HCT116 (cell line): ENCODE measurements around the gene SPSB1. TPM values are rescaled to one million over a fixed set of nuclear protein-coding genes. Genes with fewer than 3 reads are reported as not detected.

Source experiments
- ATAC-seq: fragments of 200-7000 bp; cut with Tn5 transposase; 2 replicates; pipeline ENCODE4 v1.9.1; 2020; ENCODE audit warnings: mild to moderate bottlenecking, moderate library complexity
- BruUV-seq: library from RNA; stranded (reverse); fragments of 400-500 nt; replicated peaks from 2 replicates; lab custom pipeline; 2021; lab: Mats Ljungman, UMichigan
- CTCF ChIA-PET: fragments of 300-600 bp; sonication (Branson Sonifier 250); formaldehyde crosslinking; loops from one replicate; lab custom pipeline; 2021; ENCODE audit warnings: antibody characterized with exemption; lab: Charles Lee
- POLR2A ChIA-PET: fragments of 300-600, 350-600 bp; sonication (Branson Sonifier 250); formaldehyde crosslinking; loops from one replicate; lab custom pipeline; 2021; ENCODE audit warnings: antibody characterized with exemption; lab: Charles Lee
- RAD21 ChIA-PET, 2 experiments: fragments of 300-600 bp; sonication (Branson Sonifier 250); formaldehyde crosslinking; loops; one replicate each; lab custom pipeline; 2023; ENCODE audit warnings: low total read pairs in 2 of 2; ENCODE audit not compliant: uncharacterized antibody in 2 of 2, unreplicated experiment in 2 of 2, low non-redundant PET in 1 of 2; lab: Charles Lee
- DNase-seq: peaks from one replicate; pipeline ENCODE4 v3.0.0-alpha.2; 2010; ENCODE audit warnings: low read depth, low spot score
- H2AFZ ChIP-seq: fragments of 200-600 bp; shearing (Covaris generic), sonication (generic); 2 replicates; pipeline ENCODE4 v1.6.1; 2017; ENCODE audit warnings: low read depth, mixed run types, mixed read lengths, antibody characterized with exemption, low read length; ENCODE audit not compliant: poor library complexity, severe bottlenecking
- H3K27ac ChIP-seq: 2 replicates; pipeline ENCODE4 v1.5.1; 2012; ENCODE audit warnings: low read depth, low read length
- H3K27me3 ChIP-seq: fragments of 200-600 bp; sonication (generic); 2 replicates; pipeline ENCODE4 v1.6.1; 2016; ENCODE audit warnings: mixed run types, low read length, mixed read lengths; ENCODE audit not compliant: insufficient read depth
- H3K36me3 ChIP-seq, 2 experiments: fragments of 200-500 bp in 1 of 2; fragments of 200-600 bp in 1 of 2; sonication (Bioruptor generic) in 1 of 2; sonication (generic) in 1 of 2; 2 replicates each; pipeline versions ENCODE4 v1.5.1 to v1.6.1; 2014 to 2016; ENCODE audit warnings: low read length in 2 of 2, inconsistent platforms in 1 of 2, mixed read lengths in 1 of 2, mixed run types in 1 of 2; ENCODE audit not compliant: insufficient read depth in 2 of 2, control insufficient read depth in 1 of 2
- H3K4me1 ChIP-seq, 2 experiments: fragments of 200-600 bp in 1 of 2; sonication (generic) in 1 of 2; 2 replicates each; pipeline versions ENCODE4 v1.5.1 to v1.6.1; 2012 to 2017; ENCODE audit warnings: low read length in 2 of 2, inconsistent platforms in 1 of 2, mild to moderate bottlenecking in 1 of 2, mixed read lengths in 1 of 2, mixed run types in 1 of 2, moderate library complexity in 1 of 2; ENCODE audit not compliant: insufficient read depth in 2 of 2, control insufficient read depth in 1 of 2
- H3K4me2 ChIP-seq: fragments of 200-600 bp; sonication (generic); 2 replicates; pipeline ENCODE4 v1.6.1; 2017; ENCODE audit warnings: mixed run types, low read length, mixed read lengths
- H3K4me3 ChIP-seq, 2 experiments: fragments of 200-600 bp in 1 of 2; sonication (generic) in 1 of 2; replicated peaks in 1 of 2; 2 replicates each; pipeline ENCODE4 v1.5.1; 2011 to 2016; ENCODE audit warnings: low read length in 2 of 2, control low read depth in 1 of 2, low read depth in 1 of 2, mild to moderate bottlenecking in 1 of 2, mixed read lengths in 1 of 2, mixed run types in 1 of 2
- H3K79me2 ChIP-seq: fragments of 200-600 bp; sonication (generic); 2 replicates; pipeline ENCODE4 v1.6.1; 2017; ENCODE audit warnings: mild to moderate bottlenecking, mixed run types, low read length, moderate library complexity, mixed read lengths; ENCODE audit not compliant: insufficient read depth
- H3K9ac ChIP-seq: fragments of 200-600 bp; sonication (generic); 2 replicates; pipeline ENCODE4 v1.6.1; 2016; ENCODE audit warnings: low read length, mixed read lengths
- H3K9me2 ChIP-seq: fragments of 200-600 bp; sonication (generic), shearing (Covaris generic); 2 replicates; pipeline ENCODE4 v1.6.1; 2017; ENCODE audit warnings: mixed run types, mild to moderate bottlenecking, moderate library complexity; ENCODE audit not compliant: insufficient read depth
- H3K9me3 ChIP-seq, 2 experiments: fragments of 200-500 bp in 1 of 2; fragments of 200-600 bp in 1 of 2; sonication (Bioruptor generic) in 1 of 2; sonication (generic) in 1 of 2; 2 replicates each; pipeline ENCODE4 v1.6.1; 2014 to 2017; ENCODE audit warnings: low read length in 2 of 2, mixed read lengths in 2 of 2, inconsistent platforms in 1 of 2, low read depth in 1 of 2, mild to moderate bottlenecking in 1 of 2, mixed run types in 1 of 2, moderate library complexity in 1 of 2; ENCODE audit not compliant: control insufficient read depth in 1 of 2, insufficient read depth in 1 of 2
- H4K20me1 ChIP-seq: fragments of 200-600 bp; sonication (generic), shearing (Covaris generic); 2 replicates; pipeline ENCODE4 v1.6.1; 2017; ENCODE audit warnings: mixed run types, mild to moderate bottlenecking, moderate library complexity; ENCODE audit not compliant: insufficient read depth
- CBX3 ChIP-seq: IDR thresholded peaks from 2 replicates; pipeline ENCODE4 v1.6.1; 2012; ENCODE audit warnings: low read depth
- CEBPB ChIP-seq: IDR thresholded peaks from 2 replicates; pipeline ENCODE4 v1.6.1; 2012; ENCODE audit warnings: low read depth
- ELF1 ChIP-seq: IDR thresholded peaks from 2 replicates; pipeline ENCODE4 v1.6.1; 2012; ENCODE audit warnings: low read depth, borderline replicate concordance
- FOSL1 ChIP-seq: IDR thresholded peaks from 2 replicates; pipeline ENCODE4 v1.6.1; 2012; ENCODE audit warnings: low read depth
- JUND ChIP-seq: IDR thresholded peaks from 2 replicates; pipeline ENCODE4 v1.6.1; 2012
- POLR2AphosphoS5 ChIP-seq: IDR thresholded peaks from 2 replicates; pipeline ENCODE4 v1.6.1; 2011; ENCODE audit warnings: mild to moderate bottlenecking, low read depth, low read length, moderate library complexity
- RAD21 ChIP-seq: IDR thresholded peaks from 2 replicates; pipeline ENCODE4 v1.6.1; 2012; ENCODE audit warnings: low read depth, mild to moderate bottlenecking
- SIN3A ChIP-seq: IDR thresholded peaks from 2 replicates; pipeline ENCODE4 v1.6.1; 2012; ENCODE audit warnings: low read depth
- SRF ChIP-seq: IDR thresholded peaks from 2 replicates; pipeline ENCODE4 v1.6.1; 2012; ENCODE audit warnings: low read depth
- TCF7L2 ChIP-seq: IDR thresholded peaks from 2 replicates; pipeline ENCODE4 v1.7.0; 2011; ENCODE audit warnings: borderline replicate concordance, inconsistent platforms; ENCODE audit not compliant: insufficient read depth, insufficient read length; ENCODE audit errors: extremely low read depth
- ZNF274 ChIP-seq: fragments of 200-500 bp; sonication (Bioruptor generic); IDR thresholded peaks from 2 replicates; pipeline ENCODE4 v1.6.1; 2014; ENCODE audit warnings: mild to moderate bottlenecking, low read depth, low read length, inconsistent platforms
- intact Hi-C: fragments of 100-400 bp; cut with micrococcal nuclease; formaldehyde crosslinking; loops from 2 replicates; pipeline ENCODE4 v1.10.0; 2022
- total RNA-seq: library from RNA; stranded (reverse); gene quantifications from one replicate; pipeline ENCODE4 v1.2.1, GENCODE V29; 2021; ENCODE audit not compliant: unreplicated experiment
- TF ChIP-seq, protein P1 (sequence below): IDR thresholded peaks from 2 replicates; pipeline ENCODE4 v1.6.1; 2012
- TF ChIP-seq, protein P2 (sequence below): IDR thresholded peaks from 2 replicates; pipeline ENCODE4 v1.6.1; 2012; ENCODE audit warnings: low read depth
- TF ChIP-seq, protein P3 (sequence below): IDR thresholded peaks from 2 replicates; pipeline ENCODE4 v1.6.1; 2012
- TF ChIP-seq, protein P4 (sequence below), 3 experiments: fragments of 200-600 bp in 1 of 3; sonication (generic) in 1 of 3; IDR thresholded peaks in 2 of 3; conservative IDR thresholded peaks in 1 of 3; 2 replicates each; pipeline ENCODE4 v1.5.1; 2012 to 2017; ENCODE audit warnings: low read depth in 2 of 3, low read length in 2 of 3, antibody characterized with exemption in 1 of 3, borderline replicate concordance in 1 of 3, control low read depth in 1 of 3, mild to moderate bottlenecking in 1 of 3, mixed read lengths in 1 of 3, mixed run types in 1 of 3, moderate library complexity in 1 of 3; ENCODE audit not compliant: insufficient read depth in 1 of 3

Gene SPSB1
- total RNA-seq, 1 experiment from 2014 or later, result 10.8 TPM

DNA sequence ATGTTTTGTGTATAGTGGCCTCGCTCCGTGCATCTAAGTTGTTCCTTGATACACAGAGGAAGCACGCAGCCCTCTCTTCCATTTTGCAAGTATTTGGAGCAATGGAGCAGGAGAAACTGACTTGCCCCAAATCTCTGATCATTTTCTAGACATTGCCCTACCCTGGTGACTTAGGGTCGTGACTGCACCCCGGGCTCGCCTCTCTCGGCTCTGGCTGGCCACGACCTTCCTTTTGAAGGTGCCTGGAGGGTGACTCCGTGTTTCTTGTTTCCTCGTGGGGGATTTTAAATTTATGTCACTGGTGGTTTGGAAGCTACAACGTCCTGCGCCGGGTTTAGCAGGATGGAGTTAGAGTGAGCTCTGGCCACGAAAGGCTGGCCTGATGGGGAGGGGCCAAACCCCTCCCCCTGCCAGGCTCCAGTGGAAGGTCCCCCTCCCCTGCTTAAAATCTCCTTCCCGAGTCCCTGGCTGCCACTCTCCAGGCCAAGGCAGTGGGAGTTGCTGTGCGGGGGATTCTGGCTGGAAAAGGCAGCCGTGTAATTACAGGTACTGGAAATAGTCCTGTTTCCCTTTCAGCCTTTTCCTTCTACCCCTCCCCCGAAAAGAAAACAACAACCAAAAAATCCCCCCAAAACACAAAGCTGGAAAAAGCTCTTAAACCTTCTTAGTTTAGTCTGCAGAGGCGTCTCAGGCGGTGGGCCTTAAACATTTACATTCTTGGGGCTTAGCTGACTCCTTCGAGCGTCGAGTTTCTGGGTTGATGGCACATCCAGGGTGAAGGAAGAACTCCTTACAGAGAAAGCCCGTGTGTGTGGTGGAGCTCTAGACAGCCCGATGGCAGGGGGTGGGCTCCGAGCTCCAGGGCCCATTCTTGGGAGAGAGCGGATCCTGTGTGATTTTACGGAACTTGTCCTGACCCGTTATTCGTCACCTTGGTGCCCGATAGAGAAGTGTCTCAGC lies 28.1 kb downstream of the SPSB1 start:
- no peak overlapping the region for H3K4me2 ChIP-seq
- no peak overlapping the region for H3K27ac ChIP-seq
- no peaks in the 10 kb centered on the region for H3K36me3 ChIP-seq
- no peaks in the 10 kb centered on the region for H4K20me1 ChIP-seq
- no peak for ATAC-seq
- POLR2A ChIA-PET, result interaction anchor here (0.7 kb wide), 1 partner anchor 361 kb away, joined by 4 read pairs; no protein-coding TSS in a partner anchor
- RAD21 ChIA-PET, result no interaction called here
- TF ChIP-seq SRF (no peak), POLR2AphosphoS5 (no peak), TCF7L2 (no peak), FOSL1 (no peak), ELF1 (no peak), ZNF274 (no peak), CBX3 (no peak), RAD21 (no peak), JUND (no peak), SIN3A (no peak), CEBPB (no peak)
- TF ChIP-seq, protein P1, sequence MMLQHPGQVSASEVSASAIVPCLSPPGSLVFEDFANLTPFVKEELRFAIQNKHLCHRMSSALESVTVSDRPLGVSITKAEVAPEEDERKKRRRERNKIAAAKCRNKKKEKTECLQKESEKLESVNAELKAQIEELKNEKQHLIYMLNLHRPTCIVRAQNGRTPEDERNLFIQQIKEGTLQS, result no peak
- TF ChIP-seq, protein P2, sequence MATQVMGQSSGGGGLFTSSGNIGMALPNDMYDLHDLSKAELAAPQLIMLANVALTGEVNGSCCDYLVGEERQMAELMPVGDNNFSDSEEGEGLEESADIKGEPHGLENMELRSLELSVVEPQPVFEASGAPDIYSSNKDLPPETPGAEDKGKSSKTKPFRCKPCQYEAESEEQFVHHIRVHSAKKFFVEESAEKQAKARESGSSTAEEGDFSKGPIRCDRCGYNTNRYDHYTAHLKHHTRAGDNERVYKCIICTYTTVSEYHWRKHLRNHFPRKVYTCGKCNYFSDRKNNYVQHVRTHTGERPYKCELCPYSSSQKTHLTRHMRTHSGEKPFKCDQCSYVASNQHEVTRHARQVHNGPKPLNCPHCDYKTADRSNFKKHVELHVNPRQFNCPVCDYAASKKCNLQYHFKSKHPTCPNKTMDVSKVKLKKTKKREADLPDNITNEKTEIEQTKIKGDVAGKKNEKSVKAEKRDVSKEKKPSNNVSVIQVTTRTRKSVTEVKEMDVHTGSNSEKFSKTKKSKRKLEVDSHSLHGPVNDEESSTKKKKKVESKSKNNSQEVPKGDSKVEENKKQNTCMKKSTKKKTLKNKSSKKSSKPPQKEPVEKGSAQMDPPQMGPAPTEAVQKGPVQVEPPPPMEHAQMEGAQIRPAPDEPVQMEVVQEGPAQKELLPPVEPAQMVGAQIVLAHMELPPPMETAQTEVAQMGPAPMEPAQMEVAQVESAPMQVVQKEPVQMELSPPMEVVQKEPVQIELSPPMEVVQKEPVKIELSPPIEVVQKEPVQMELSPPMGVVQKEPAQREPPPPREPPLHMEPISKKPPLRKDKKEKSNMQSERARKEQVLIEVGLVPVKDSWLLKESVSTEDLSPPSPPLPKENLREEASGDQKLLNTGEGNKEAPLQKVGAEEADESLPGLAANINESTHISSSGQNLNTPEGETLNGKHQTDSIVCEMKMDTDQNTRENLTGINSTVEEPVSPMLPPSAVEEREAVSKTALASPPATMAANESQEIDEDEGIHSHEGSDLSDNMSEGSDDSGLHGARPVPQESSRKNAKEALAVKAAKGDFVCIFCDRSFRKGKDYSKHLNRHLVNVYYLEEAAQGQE, result no peak
- TF ChIP-seq, protein P3, sequence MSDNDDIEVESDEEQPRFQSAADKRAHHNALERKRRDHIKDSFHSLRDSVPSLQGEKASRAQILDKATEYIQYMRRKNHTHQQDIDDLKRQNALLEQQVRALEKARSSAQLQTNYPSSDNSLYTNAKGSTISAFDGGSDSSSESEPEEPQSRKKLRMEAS, result no peak
- TF ChIP-seq, protein P4, sequence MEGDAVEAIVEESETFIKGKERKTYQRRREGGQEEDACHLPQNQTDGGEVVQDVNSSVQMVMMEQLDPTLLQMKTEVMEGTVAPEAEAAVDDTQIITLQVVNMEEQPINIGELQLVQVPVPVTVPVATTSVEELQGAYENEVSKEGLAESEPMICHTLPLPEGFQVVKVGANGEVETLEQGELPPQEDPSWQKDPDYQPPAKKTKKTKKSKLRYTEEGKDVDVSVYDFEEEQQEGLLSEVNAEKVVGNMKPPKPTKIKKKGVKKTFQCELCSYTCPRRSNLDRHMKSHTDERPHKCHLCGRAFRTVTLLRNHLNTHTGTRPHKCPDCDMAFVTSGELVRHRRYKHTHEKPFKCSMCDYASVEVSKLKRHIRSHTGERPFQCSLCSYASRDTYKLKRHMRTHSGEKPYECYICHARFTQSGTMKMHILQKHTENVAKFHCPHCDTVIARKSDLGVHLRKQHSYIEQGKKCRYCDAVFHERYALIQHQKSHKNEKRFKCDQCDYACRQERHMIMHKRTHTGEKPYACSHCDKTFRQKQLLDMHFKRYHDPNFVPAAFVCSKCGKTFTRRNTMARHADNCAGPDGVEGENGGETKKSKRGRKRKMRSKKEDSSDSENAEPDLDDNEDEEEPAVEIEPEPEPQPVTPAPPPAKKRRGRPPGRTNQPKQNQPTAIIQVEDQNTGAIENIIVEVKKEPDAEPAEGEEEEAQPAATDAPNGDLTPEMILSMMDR (IDR thresholded peaks at IDR 0.05 in 2 of 3, conservative IDR thresholded peaks at IDR 0.05 in 1 of 3; ENCODE audit: borderline replicate concordance in 1 of 3, insufficient read depth in 1 of 3, low read depth in 2 of 3, low read length in 2 of 3), result no peak
- BruUV-seq, result no TSS peak
- intact Hi-C loops, result no loop called here
- no peaks in the 10 kb centered on the region for H3K9me3 ChIP-seq
- H3K79me2 ChIP-seq, result peaks cover 34% of the 10 kb centered on the region; the same call in 1 of the 2 replicates
- no peaks in the 10 kb centered on the region for H3K9me2 ChIP-seq
- CTCF ChIA-PET, result no interaction called here
- DNase-seq, result no peak
- H3K9ac ChIP-seq, result no peak overlapping the region
- no peak overlapping the region for H3K4me3 ChIP-seq
- H2AFZ ChIP-seq, result no peak overlapping the region
- H3K27me3 ChIP-seq, result no peaks in the 10 kb centered on the region
- H3K4me1 ChIP-seq, result peaks cover 8 to 25% of the 10 kb centered on the region in 2 experiments
